ENCODE measurements around the gene KCNN4.

DNA sequence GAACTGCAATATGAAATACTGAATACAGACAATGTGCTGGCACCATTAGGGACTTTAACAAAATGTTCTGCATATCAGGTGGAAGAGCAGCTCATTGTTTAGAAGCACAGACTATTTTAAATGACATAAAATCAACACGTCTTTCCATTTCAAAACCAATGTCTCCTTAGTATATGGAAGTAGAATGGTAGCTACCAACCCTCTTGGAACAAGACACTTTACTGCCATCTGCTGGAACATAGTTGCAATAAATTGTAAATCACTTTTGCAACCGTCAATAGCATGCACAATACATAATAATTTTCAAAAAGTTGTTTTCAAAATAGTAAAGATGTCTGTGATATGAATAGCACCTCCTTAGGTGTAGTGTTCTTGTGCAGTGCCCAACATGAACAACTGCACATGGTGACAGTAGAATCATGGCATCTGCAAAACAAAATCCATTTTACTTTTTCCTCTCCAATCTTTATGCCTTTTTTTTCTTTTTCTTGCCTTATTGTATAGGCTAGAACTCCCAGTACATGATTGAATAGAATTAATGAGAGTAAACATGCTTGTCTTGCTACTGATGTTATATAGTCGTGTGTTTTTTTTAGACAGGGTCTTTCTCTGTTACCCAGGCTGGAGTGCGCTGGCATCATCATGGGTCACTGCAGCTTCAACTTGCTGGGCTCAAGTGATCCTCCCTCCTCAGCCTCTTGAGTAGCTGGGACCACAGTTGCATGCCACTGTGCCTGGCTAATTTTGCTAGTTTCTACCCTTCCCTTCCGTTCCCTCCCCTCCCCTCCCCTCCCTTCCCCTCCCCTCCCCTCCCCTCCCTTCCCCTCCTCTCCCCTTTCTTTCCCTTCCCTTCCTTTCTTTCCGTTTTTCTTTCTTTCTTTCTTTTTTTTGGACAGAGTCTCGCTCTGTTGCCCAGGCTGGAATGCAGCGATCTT lies 29.3 kb upstream of the KCNN4 start:
- TF ChIP-seq POLR2A (IDR thresholded peaks at IDR 0.05), result no peak
- TF ChIP-seq, protein P1, sequence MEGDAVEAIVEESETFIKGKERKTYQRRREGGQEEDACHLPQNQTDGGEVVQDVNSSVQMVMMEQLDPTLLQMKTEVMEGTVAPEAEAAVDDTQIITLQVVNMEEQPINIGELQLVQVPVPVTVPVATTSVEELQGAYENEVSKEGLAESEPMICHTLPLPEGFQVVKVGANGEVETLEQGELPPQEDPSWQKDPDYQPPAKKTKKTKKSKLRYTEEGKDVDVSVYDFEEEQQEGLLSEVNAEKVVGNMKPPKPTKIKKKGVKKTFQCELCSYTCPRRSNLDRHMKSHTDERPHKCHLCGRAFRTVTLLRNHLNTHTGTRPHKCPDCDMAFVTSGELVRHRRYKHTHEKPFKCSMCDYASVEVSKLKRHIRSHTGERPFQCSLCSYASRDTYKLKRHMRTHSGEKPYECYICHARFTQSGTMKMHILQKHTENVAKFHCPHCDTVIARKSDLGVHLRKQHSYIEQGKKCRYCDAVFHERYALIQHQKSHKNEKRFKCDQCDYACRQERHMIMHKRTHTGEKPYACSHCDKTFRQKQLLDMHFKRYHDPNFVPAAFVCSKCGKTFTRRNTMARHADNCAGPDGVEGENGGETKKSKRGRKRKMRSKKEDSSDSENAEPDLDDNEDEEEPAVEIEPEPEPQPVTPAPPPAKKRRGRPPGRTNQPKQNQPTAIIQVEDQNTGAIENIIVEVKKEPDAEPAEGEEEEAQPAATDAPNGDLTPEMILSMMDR (IDR thresholded peaks at IDR 0.05), result peak in 4 of 6 experiments; percentile 15 to 53 (median 40)

Data from thyroid gland (tissue), 4 donors.